OCI-LY3 (cell line): ENCODE results near the gene OSMR.

ENCODE experiments used
- H2AFZ ChIP-seq: fragments of 200-600, 300-600 bp; shearing (Covaris generic); 2 replicates; pipeline ENCODE4 v1.6.0; 2014; ENCODE audit warnings: antibody characterized with exemption, low read depth, low read length
- H3K27ac ChIP-seq: fragments of 200-600, 300-600 bp; sonication (generic); 2 replicates; pipeline ENCODE4 v1.5.1; 2014; ENCODE audit warnings: mild to moderate bottlenecking, low read length, moderate library complexity, mixed read lengths
- H3K27me3 ChIP-seq: fragments of 200-600, 300-600 bp; sonication (generic); 2 replicates; pipeline ENCODE4 v1.6.1; 2014; ENCODE audit warnings: low read depth, low read length, mixed read lengths
- H3K36me3 ChIP-seq: fragments of 200-600, 300-600 bp; sonication (generic); replicated peaks from 2 replicates; pipeline ENCODE3; 2014; ENCODE audit warnings: low read depth, low read length, mixed read lengths
- H3K4me1 ChIP-seq: fragments of 300-600, 200-600 bp; sonication (generic); 2 replicates; pipeline ENCODE4 v1.6.1; 2014; ENCODE audit warnings: low read length, mixed read lengths
- H3K4me2 ChIP-seq: fragments of 200-600, 300-600 bp; sonication (generic); 2 replicates; pipeline ENCODE4 v1.6.1; 2014; ENCODE audit warnings: low read length, mixed read lengths
- H3K4me3 ChIP-seq: fragments of 300-600, 200-600 bp; sonication (generic); 2 replicates; pipeline ENCODE4 v1.5.1; 2014; ENCODE audit warnings: antibody characterized with exemption, mild to moderate bottlenecking, low read length, moderate library complexity
- H3K79me2 ChIP-seq: fragments of 300-600, 200-600 bp; shearing (Covaris generic); 2 replicates; pipeline ENCODE4 v1.6.1; 2014; ENCODE audit warnings: mild to moderate bottlenecking, low read length, mixed read lengths
- H3K9ac ChIP-seq: fragments of 300-600, 200-600 bp; shearing (Covaris generic); 2 replicates; pipeline ENCODE4 v1.6.0; 2014; ENCODE audit warnings: mild to moderate bottlenecking, low read length, moderate library complexity
- H3K9me3 ChIP-seq: fragments of 200-600, 300-600 bp; shearing (Covaris generic); 2 replicates; pipeline ENCODE4 v1.6.1; 2014; ENCODE audit warnings: low read length, mixed read lengths; ENCODE audit not compliant: insufficient read depth
- H4K20me1 ChIP-seq: fragments of 200-600, 300-600 bp; sonication (generic); 2 replicates; pipeline ENCODE4 v1.6.1; 2016; ENCODE audit warnings: low read length, mixed read lengths; ENCODE audit not compliant: insufficient read depth
- EZH2phosphoT487 ChIP-seq: fragments of 200-600 bp; shearing (Covaris generic); IDR thresholded peaks from 2 replicates; pipeline ENCODE4 v1.6.1; 2018; ENCODE audit warnings: antibody characterized with exemption, mixed run types, low read depth
- TF ChIP-seq, protein P1 (sequence below): fragments of 200-600, 300-600 bp; sonication (generic); IDR thresholded peaks from 2 replicates; pipeline ENCODE4 v1.5.1; 2014; ENCODE audit warnings: antibody characterized with exemption, low read length, low read depth

The OSMR gene

DNA sequence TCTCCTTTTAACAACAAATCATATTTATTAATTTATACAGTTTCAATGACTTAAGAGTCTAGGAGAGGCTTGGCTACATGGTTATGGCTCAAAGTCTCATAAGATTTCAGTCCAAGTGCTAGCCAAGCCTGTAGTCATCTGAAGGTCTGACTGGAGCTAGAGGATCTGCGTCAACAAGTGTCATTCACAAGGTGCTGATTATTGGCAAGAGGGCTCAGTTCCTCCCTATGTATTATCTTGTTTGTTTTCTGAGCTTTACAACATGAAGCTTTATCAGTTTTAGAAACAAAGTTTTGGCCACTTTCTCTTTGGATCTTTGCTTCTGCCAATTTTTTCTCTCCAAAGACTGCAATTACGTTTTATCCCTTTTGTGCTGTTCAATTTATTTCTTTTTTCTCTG lies 133.7 kb downstream of the OSMR start:
- H3K4me3 ChIP-seq: no peak overlapping the region
- no peak overlapping the region for H3K27ac ChIP-seq
- no peak overlapping the region for H3K4me2 ChIP-seq
- H2AFZ ChIP-seq: no peak overlapping the region
- H3K36me3 ChIP-seq: no peaks in the 10 kb centered on the region
- no peaks in the 10 kb centered on the region for H4K20me1 ChIP-seq
- no peak for TF ChIP-seq EZH2phosphoT487
- TF ChIP-seq, protein P1, sequence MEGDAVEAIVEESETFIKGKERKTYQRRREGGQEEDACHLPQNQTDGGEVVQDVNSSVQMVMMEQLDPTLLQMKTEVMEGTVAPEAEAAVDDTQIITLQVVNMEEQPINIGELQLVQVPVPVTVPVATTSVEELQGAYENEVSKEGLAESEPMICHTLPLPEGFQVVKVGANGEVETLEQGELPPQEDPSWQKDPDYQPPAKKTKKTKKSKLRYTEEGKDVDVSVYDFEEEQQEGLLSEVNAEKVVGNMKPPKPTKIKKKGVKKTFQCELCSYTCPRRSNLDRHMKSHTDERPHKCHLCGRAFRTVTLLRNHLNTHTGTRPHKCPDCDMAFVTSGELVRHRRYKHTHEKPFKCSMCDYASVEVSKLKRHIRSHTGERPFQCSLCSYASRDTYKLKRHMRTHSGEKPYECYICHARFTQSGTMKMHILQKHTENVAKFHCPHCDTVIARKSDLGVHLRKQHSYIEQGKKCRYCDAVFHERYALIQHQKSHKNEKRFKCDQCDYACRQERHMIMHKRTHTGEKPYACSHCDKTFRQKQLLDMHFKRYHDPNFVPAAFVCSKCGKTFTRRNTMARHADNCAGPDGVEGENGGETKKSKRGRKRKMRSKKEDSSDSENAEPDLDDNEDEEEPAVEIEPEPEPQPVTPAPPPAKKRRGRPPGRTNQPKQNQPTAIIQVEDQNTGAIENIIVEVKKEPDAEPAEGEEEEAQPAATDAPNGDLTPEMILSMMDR: no peak
- H3K4me1 ChIP-seq: no peaks in the 10 kb centered on the region
- no peaks in the 10 kb centered on the region for H3K27me3 ChIP-seq
- H3K9me3 ChIP-seq: no peaks in the 10 kb centered on the region
- no peaks in the 10 kb centered on the region for H3K79me2 ChIP-seq
- no peak overlapping the region for H3K9ac ChIP-seq
